ENCODE data around the gene IL1R2. TPM values are rescaled to one million over a fixed set of nuclear protein-coding genes. Genes with fewer than 3 reads are reported as not detected.

IL1R2 gene
- total RNA-seq, 6 experiments from 2014 or later: 5.5 to 22.8 (median 12.3) TPM

DNA sequence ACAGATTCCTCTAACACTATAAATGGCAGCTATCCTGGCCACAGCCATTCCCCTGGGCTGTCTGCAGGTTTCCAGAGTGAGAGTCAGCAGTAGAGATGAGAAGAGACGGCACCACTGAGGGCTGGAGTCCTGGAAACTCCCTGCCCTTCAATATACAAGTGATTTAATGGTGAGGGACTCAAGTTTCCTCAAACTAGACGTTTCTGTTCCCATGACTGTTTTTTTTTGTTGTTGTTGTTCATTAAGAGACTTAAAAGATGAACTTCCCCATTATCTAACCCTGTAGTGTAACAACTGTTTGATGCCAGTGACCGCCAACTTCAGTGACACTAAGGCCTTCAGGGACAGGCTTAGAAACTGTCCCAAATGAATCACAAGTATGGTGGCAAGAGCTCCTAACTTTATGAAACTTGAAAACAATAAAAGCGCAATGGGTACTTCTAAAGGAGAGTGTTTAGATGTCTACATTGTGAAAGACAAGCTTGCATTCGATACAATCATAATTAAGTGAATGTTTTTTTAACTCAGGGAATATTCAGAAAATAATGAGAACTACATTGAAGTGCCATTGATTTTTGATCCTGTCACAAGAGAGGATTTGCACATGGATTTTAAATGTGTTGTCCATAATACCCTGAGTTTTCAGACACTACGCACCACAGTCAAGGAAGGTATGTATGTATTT is 34.0 kb downstream of the IL1R2 start:
- 77% methylated on average over 6 of the region's 6 CpGs for WGBS (ENCODE audit: insufficient coverage, low coverage, low lambda C conversion rate, missing lambda C conversion rate)
- peak overlapping the region; percentile 13 to 63 (median 42) for H3K27ac ChIP-seq
- no peak for TF ChIP-seq CTCF (IDR thresholded peaks at IDR 0.05)
- peak; percentile 10 for TF ChIP-seq POLR2A (IDR thresholded peaks at IDR 0.05)
- no peaks in the 10 kb centered on the region for H3K27me3 ChIP-seq
- peaks cover 0 to 36% (median 12%) of the 10 kb centered on the region in 4 donors for H3K4me1 ChIP-seq
- DNase-seq (no peak), ATAC-seq (no peak)
- peaks cover 0 to 2% (median 0%) of the 10 kb centered on the region in 4 donors for H3K36me3 ChIP-seq
- H3K9me3 ChIP-seq: no peaks in the 10 kb centered on the region
- no peak overlapping the region for H3K4me3 ChIP-seq
- intact Hi-C loops (cut with DNase I): loop anchor here in 1 of 2 donors (10.0 kb wide), 1 partner anchor 129 kb away; no protein-coding TSS in a partner anchor

DNA sequence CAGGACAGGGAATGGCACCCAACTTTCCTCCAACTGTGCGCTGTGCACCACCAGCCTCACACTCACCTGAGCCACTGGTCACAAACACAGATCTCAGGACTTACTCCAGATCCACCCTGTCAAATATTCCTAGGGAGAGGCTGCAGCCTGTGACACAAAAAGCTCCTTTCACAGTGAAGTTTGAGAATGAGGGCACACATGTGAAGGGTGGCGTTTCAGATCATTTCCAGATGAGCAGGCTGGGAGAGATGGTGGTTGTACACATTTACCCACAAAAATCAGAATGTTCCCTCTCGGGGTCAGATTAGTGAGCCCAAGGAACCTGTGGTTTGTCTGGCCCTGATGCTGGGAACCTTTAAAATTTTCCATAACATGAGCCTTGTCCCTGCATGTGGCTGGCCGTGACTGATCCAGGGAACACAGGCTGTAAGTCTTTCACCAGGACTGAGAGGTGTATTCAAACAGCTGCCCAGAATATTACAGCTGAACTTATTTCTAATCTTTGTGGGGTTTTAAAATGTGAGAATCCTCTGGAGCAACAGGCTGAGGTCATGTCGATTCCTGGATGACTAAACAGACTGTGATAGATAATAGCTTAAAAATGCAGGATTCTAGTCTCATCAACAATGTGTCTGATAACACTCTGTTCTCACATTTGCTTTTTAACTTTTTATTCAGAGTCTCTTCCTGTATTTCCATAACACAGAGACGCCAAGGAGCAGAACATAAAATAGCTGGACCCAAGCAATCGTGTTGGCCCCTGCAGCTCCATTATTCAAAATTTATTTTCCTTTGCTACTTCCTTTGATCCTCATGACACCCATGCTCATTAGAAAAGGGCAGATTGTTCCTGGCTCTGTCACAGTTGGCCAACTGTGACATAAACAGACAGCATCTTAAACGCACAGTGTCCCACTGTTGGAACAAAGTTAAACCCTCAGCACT is 35.5 kb downstream of the IL1R2 start:
- DNase-seq: no peak
- no peaks in the 10 kb centered on the region for H3K27me3 ChIP-seq
- TF ChIP-seq POLR2A (IDR thresholded peaks at IDR 0.05): no peak
- TF ChIP-seq CTCF (IDR thresholded peaks at IDR 0.05): no peak
- H3K4me3 ChIP-seq: no peak overlapping the region
- no peaks in the 10 kb centered on the region for H3K9me3 ChIP-seq
- peaks cover 0 to 33% (median 15%) of the 10 kb centered on the region in 4 donors for H3K4me1 ChIP-seq
- 48% methylated on average over 6 of the region's 8 CpGs for WGBS (ENCODE audit: insufficient coverage, low coverage, low lambda C conversion rate, missing lambda C conversion rate)
- ATAC-seq: peak in 3 of 4 donors; percentile 5 to 65 (median 63)
- intact Hi-C loops (cut with DNase I): loop anchor here in 1 of 2 donors (10.0 kb wide), 1 partner anchor 127 kb away; no protein-coding TSS in a partner anchor
- peak overlapping the region; percentile 16 to 63 (median 25) for H3K27ac ChIP-seq
- peaks cover 0 to 2% (median 0%) of the 10 kb centered on the region in 4 donors for H3K36me3 ChIP-seq

DNA sequence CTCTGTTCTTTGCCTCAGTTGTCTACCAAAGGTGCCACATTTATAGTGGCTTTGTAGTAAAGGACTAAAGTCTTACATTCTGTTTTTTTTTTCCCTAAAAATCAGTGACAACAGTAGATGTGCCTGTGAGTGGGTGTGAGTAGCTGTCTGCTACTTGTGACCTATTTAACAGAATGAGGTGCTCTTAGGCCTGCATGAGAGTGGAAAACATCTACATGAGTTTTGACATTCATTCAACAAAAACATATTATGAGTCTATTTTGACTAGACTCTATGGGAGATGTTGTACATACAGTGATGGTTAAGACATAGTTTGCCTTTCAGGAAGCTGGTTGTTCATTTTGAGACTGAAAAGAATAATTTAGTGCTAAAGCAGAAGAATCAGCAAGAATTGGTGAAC is 36.7 kb downstream of the IL1R2 start:
- intact Hi-C loops (cut with DNase I): loop anchor here in 1 of 2 donors (10.0 kb wide), 1 partner anchor 126 kb away; no protein-coding TSS in a partner anchor
- peaks cover 0 to 39% (median 17%) of the 10 kb centered on the region in 4 donors for H3K4me1 ChIP-seq
- no peaks in the 10 kb centered on the region for H3K27me3 ChIP-seq
- H3K4me3 ChIP-seq: no peak overlapping the region
- H3K9me3 ChIP-seq: no peaks in the 10 kb centered on the region
- ATAC-seq: no peak
- TF ChIP-seq CTCF (IDR thresholded peaks at IDR 0.05) (no peak), POLR2A (IDR thresholded peaks at IDR 0.05) (no peak)
- H3K36me3 ChIP-seq: peaks cover 0 to 2% (median 0%) of the 10 kb centered on the region in 4 donors
- peak overlapping the region in 1 of 3 donors; percentile 63 for H3K27ac ChIP-seq
- DNase-seq: no peak

DNA sequence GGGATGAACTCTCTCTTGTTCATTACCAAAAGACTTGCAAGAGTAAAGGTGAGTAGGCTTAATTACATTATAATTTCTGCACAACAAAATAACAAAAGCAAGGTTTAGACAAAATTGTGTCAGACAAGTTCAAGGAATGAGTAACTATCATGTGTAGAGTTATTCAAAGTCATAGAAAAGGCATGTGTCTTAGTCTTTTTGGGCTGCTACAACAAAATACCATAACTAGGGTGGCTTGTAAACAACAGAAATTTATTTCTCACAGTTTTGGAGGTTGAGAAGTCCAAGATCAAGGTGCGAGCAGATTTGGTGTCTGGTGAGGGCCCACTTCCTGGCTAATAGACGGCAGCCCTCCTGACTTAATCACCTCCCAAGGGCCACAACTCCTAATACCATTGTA is 37.6 kb downstream of the IL1R2 start:
- WGBS (ENCODE audit: insufficient coverage, low coverage, low lambda C conversion rate, missing lambda C conversion rate): 57% methylated on average over 1 of the region's 2 CpGs
- ATAC-seq (no peak), DNase-seq (no peak)
- peaks cover 0 to 1% (median 0%) of the 10 kb centered on the region in 4 donors for H3K36me3 ChIP-seq
- no peaks in the 10 kb centered on the region for H3K27me3 ChIP-seq
- H3K27ac ChIP-seq: no peak overlapping the region
- intact Hi-C loops (cut with DNase I): loop anchor here in 1 of 2 donors (10.0 kb wide), 1 partner anchor 125 kb away; no protein-coding TSS in a partner anchor
- H3K9me3 ChIP-seq: no peaks in the 10 kb centered on the region
- TF ChIP-seq POLR2A (IDR thresholded peaks at IDR 0.05): no peak
- TF ChIP-seq CTCF (IDR thresholded peaks at IDR 0.05): no peak
- H3K4me1 ChIP-seq: peaks cover 0 to 48% (median 20%) of the 10 kb centered on the region in 4 donors
- H3K4me3 ChIP-seq: no peak overlapping the region

All from right lobe of liver (tissue), 6 donors.